GM20000 (cell line): ENCODE results near the gene FANCD2.

Experiments
- DNase-seq: peaks from one replicate; pipeline ENCODE4 v3.0.0; 2012; ENCODE audit warnings: low spot score
- TF ChIP-seq, protein P1 (sequence below): IDR thresholded peaks from 2 replicates; pipeline ENCODE4 v1.5.1; 2012; ENCODE audit warnings: mild to moderate bottlenecking, control low read depth; ENCODE audit errors: extremely low read depth, missing control alignments

FANCD2 gene

GRCh38 chr3:10145685-10146084 lies 119.4 kb downstream of the FANCD2 start:
- DNase-seq, result no peak
- TF ChIP-seq, protein P1, sequence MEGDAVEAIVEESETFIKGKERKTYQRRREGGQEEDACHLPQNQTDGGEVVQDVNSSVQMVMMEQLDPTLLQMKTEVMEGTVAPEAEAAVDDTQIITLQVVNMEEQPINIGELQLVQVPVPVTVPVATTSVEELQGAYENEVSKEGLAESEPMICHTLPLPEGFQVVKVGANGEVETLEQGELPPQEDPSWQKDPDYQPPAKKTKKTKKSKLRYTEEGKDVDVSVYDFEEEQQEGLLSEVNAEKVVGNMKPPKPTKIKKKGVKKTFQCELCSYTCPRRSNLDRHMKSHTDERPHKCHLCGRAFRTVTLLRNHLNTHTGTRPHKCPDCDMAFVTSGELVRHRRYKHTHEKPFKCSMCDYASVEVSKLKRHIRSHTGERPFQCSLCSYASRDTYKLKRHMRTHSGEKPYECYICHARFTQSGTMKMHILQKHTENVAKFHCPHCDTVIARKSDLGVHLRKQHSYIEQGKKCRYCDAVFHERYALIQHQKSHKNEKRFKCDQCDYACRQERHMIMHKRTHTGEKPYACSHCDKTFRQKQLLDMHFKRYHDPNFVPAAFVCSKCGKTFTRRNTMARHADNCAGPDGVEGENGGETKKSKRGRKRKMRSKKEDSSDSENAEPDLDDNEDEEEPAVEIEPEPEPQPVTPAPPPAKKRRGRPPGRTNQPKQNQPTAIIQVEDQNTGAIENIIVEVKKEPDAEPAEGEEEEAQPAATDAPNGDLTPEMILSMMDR, result no peak

- no peak for DNase-seq
- TF ChIP-seq, protein P1, result no peak
Measured at GRCh38 chr3:10149226-10149625, 123.0 kb downstream of the FANCD2 start.

DNA sequence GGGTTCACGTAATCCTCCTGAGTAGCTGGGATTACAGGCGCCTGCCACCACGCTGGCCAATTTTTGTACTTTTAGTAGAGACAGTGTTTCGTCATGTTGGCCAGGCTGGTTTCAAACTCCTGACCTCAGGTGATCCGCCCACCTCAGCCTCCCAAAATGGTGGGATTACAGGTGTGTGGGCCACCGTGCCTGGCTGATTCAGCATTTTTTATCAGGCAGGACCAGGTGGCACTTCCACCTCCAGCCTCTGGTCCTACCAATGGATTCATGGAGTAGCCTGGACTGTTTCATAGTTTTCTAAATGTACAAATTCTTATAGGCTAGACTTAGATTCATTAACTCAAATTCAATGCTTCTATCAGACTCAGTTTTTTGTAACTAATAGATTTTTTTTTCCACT lies 124.8 kb downstream of the FANCD2 start:
- no peak for DNase-seq
- TF ChIP-seq, protein P1, result no peak
